GM18867 (cell line): ENCODE results near the gene PGGHG.
A peak's percentile ranks its signal among the peaks of the same experiment; 100 is the strongest.
"Not testable (repeated sequence)": the region's sequence is repeated elsewhere in the genome, so short reads cannot be mapped to it uniquely, and the experiment has no call there.

Experiments
- ATAC-seq: cut with Tn5 transposase; IDR thresholded peaks from one replicate; pipeline ENCODE4 v1.9.1; 2021; ENCODE audit warnings: mild to moderate bottlenecking, moderate library complexity; ENCODE audit not compliant: unreplicated experiment

PGGHG gene

GRCh38 chr11:326842-327580 is 38.1 kb downstream of the PGGHG start:
- ATAC-seq = peak; percentile 63

- ATAC-seq = no peak
Observed at GRCh38 chr11:327581-327923, 38.6 kb downstream of the PGGHG start.

DNA sequence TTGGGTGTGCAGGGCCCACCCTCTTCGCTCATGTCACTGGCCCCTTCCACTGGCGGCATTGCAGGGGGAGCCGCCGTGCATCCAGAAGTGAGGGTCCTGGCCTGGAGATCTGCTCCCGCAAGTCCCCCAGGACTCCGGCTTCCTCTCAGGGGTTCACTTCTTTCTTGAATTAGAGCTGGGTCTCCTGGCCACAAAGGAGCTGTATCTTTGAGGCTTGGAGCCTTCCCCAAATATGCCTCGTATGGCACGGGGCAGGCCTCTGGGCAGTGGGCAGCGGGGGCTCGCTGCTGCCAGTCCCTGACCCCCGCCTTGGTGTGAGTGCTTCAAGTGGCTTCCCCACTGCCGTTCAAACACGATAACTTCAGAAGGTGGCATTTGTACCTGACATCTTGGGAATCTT is 39.1 kb downstream of the PGGHG start:
- no peak for ATAC-seq

DNA sequence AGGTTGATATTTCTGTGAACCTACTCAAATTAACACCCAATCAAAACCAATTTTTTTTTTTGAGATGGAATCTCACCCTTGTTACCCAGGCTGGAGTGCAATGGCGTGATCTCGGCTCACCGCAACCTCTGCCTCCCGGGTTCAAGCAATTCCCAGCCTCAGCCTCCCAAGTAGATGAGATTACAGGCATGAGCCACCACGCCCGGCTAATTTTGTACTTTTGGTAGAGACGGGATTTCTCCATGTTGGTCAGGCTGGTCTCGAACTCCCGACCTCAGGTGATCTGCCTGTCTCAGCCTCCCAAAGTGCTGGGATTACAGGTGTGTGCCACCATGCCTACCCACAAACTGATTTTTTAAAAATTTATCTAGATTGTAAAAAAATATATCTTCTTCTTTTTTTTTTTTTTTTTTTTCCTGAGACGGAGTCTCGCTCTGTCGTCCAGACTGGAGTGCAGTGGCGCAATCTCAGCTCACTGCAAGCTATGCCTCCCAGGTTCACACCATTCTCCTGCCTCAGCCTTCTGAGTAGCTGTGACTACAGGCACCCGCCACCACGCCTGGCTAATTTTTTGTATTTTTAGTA is 39.7 kb downstream of the PGGHG start:
- ATAC-seq = not testable (repeated sequence)

GRCh38 chr11:329886-330253 is 40.9 kb downstream of the PGGHG start:
- ATAC-seq = no peak

GRCh38 chr11:330307-330693 is 41.4 kb downstream of the PGGHG start:
- ATAC-seq = no peak

DNA sequence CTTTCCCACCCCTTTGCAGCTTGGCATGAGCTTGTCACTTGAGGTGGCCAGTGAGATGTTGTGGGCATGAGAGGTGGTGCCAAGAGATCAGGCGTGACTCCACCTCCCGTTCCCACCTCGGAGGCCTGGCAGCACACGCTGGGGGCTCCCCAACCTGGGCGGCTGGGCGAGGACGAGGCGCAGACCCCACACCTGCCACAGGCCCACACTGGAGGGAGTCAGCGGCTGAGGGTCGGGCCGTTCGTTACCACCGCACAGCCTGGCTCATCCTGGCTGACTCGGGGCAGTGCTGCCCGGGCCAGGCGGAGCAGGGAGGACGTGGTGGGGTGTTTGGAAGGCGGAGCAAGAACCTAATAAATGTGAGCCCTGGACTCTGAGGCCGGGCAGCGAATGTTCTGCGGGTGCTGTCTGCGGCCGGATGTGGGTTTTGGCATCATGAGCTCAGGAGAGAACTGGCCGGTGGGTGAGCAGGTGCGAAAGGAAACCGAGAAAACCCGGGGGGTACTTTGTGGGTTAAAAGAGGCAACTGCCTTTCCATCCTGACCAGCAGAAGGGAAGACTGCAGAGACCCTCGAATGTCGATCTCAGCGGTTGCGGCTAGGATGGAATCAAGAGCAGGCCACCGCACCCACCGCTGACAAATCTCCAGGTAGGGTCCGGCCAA is 41.9 kb downstream of the PGGHG start:
- ATAC-seq = no peak

DNA sequence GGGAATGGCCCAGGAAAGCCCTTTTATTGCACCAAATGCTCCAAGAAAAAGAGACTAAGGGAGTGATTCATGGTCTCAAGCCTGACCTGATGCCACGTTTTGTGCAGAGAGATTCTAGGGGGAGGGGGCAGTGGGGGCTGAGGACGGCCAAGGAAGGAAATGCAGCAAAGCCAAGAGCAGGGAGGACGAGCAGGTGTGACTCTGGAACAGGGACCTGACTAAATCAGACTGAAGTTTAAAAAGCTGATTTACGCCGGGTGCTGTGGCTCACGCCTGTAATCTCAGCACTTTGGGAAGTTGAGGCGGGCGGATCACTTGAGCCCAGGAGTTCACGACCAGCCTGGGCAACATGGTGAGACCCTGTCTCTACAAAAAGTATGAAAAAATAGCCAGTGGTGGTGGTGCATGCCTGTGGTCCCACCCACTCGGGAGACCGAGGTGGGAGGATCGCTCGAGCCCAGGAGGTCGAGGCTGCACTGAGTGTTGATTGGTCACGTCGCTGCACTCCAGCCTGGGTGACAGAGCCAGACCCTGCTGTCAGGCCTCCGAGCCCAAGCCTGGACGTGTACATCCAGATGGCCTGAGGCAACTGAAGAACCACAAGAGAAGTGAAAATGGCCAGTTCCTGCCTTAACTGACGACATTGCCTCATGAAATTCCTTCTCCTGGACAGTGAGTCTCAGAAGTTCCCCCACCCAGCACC is 42.6 kb downstream of the PGGHG start:
- no peak for ATAC-seq

DNA sequence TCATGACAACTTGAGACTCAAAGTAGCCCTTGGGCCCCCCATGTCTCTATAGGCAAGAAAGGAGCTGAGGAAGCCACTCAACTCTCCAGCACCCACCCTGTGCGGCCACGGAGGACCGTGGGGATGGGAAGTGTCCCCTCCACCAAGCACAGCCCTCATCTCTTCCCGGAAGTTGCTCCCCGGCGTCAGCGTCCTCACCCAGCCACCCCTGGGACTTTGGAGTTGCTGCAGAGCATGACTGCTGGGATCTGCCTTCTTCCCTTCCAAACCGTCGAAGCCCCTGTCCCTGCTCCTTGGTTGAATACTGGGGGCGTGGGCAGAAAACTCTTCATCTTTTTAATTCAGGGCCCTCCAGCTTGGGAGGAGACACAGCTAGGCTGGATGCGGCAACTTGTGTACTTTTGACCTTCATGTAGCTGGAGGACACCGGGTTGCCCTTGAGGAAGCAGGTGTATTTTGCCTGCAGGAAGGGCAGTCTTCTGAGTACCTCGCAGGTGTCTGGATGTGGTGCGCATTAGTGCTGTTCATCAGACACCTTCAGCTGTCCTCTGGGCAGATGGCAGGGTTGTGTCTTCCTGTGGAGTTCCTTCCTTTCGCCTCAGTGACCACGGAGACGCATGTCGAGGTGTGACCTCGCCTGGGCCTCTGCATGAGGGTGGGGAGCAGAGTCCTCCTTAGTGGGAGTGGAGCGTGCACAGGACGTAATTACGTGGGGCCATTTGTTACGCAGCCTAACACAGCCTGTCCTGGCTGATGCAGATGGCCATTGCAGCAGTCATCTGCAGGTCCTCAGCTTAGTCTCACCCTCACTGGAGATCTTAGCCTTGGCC is 43.9 kb downstream of the PGGHG start:
- ATAC-seq = no peak

- not testable (repeated sequence) for ATAC-seq
Observed at GRCh38 chr11:333616-334263, 44.8 kb downstream of the PGGHG start.

DNA sequence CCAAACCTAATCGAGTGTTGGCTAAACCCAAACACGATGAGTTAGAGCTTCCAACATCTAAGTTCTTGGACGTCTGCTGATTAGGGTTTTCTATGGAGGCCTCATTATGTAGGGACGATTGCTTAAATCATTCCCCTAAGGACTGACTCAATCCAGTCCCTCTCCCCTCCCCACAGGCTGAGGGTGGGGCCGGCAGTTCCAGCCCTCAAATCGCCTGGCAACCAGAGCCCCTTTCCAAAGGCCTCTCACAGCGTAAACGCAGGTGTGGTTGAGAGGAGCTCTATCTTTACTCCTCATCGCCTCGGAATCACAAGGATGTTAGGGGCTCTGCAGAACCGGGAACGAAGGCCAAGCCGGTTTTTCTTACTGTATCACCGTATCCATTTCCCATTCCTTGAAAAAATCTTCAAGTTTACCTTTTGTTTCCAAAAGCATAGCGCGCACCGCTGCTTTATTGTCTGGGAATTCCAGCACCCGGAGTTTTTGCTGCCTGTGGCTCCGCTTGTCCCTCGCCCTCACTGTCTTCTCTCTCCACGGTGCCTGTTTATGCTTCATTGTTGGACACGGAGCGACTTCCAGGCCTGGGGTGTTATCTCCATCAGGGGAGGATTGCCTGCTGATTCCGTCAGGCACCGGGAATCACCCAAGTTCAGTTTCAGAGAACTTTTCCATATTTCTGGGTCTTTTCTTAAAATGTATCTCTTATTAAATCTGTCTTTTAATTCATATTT is 45.5 kb downstream of the PGGHG start:
- no peak for ATAC-seq

DNA sequence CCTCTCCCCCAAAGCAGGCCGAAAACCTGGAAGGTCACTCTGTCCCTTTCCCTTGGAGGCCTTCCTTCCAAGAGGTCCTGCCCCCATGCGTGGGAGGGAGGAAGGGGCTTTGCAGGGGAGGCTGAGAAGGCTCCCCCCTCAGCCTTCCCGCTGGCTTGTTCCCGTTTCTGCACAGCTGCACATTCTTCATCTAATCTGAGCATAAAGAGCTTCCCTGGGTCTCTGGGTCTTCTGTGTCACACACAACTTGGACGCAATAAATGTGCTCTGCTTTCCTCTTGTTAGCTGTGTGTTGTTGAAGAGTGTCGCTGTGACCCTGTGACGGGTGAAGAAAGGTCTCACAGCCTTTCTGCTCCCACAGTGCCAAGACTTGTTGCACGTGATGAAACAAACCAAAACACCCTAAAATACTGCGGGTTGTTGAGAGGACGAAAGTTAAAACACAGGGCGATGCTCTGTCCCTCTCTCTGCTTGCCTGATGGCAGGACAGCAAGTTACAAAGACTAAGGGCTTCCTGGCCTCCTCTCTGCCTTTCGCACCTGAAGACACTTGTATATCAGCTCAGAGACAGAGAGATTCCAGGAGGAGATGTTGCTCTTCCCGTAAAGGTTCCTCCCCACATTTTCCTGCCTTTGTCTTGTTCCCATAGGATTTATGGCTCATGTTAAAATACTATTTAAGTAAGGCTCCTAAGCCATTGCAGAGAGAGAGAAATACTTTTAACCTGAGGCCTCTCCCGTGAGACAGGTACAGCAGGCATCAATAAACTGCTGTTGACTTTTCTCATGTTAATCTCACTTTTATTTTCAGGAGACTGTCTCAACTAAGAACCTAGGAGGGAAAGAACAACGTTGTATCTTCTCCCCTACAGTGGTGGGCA is 47.1 kb downstream of the PGGHG start:
- no peak for ATAC-seq

GRCh38 chr11:336659-337198 is 47.8 kb downstream of the PGGHG start:
- ATAC-seq = no peak

- ATAC-seq = no peak
Observed at GRCh38 chr11:337711-338110, 48.8 kb downstream of the PGGHG start.

GRCh38 chr11:339963-340362 is 51.0 kb downstream of the PGGHG start:
- no peak for ATAC-seq

DNA sequence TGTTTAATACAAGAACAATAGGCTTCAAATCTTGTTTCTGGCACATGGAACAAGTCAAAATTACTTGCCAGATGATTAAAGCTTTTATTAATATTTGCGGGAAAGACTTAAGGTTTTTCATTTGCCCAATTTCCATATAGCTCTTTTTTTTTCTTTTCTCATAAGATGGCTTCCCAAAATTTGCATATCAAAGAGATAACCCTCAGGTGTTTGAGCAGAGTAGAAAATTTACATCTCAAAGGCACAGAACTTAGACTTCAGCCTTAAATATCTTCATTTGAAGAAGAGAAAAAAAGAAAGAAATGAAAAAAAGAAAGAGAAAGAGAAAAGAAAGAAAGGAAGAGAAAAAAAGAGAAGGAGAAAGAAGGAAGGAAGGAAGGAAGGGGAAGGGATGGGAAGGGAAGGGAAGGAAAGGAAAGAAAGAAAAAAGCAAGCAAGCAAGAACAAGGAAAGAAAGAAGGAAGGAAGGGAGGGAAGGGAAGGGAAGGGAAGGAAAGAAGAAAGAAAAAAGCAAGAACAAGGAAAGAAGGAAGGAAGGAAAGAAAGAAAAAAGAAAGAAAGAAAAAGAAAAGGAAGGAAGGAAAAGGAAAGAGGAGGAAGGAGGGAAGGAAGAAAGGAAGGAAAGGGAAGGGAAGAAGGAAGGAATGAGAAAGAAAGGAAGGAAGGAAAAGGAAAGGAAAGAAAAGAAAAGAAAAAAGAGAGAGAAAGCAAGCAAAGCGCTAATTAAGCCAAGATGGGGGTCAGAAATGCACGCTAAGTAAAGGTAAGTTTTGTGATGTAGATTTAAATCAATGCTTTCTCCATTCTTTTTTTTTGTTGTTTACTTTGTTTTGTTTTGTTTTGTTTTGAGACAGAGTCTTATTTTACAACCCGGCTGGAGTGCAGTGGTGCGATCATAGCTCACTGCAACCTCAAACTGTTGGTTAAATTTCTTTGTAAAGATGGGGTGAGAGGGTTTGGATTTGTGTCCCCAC is 51.9 kb downstream of the PGGHG start:
- no peak for ATAC-seq

DNA sequence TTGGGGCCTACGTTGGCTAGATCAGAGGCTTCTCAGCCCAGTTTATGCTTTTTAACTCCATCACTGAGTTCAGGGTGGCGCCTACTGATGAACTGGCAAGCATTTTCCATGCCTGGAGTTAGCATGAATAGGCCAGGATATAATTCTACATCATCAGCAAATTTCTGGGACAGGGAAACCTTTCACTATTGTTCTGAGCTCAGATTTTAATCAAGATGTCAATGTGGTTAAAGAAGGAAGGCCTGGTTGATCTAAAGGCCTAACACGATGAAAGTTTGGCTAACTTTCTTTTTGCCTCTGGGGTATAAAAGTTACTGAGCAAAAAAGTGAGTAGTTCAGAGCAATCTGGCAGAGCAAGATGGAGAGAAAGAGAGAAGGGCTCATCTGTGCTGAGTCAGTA is 53.4 kb downstream of the PGGHG start:
- ATAC-seq = no peak
